HCT116 (cell line): ENCODE measurements around the gene UGT1A7. TPM values are rescaled to one million over a fixed set of nuclear protein-coding genes. Genes with fewer than 3 reads are reported as not detected.
A peak's percentile ranks its signal among the peaks of the same experiment; 100 is the strongest.

ENCODE experiments used
- ATAC-seq: fragments of 200-7000 bp; cut with Tn5 transposase; 2 replicates; pipeline ENCODE4 v1.9.1; 2020; ENCODE audit warnings: mild to moderate bottlenecking, moderate library complexity
- BruUV-seq: library from RNA; stranded (reverse); fragments of 400-500 nt; replicated peaks from 2 replicates; lab custom pipeline; 2021; lab: Mats Ljungman, UMichigan
- CTCF ChIA-PET: fragments of 300-600 bp; sonication (Branson Sonifier 250); formaldehyde crosslinking; loops from one replicate; lab custom pipeline; 2021; ENCODE audit warnings: antibody characterized with exemption; lab: Charles Lee
- POLR2A ChIA-PET: fragments of 300-600, 350-600 bp; sonication (Branson Sonifier 250); formaldehyde crosslinking; loops from one replicate; lab custom pipeline; 2021; ENCODE audit warnings: antibody characterized with exemption; lab: Charles Lee
- RAD21 ChIA-PET, 2 experiments: fragments of 300-600 bp; sonication (Branson Sonifier 250); formaldehyde crosslinking; loops; one replicate each; lab custom pipeline; 2023; ENCODE audit warnings: low total read pairs in 2 of 2; ENCODE audit not compliant: uncharacterized antibody in 2 of 2, unreplicated experiment in 2 of 2, low non-redundant PET in 1 of 2; lab: Charles Lee
- DNase-seq: peaks from one replicate; pipeline ENCODE4 v3.0.0-alpha.2; 2010; ENCODE audit warnings: low read depth, low spot score
- H2AFZ ChIP-seq: fragments of 200-600 bp; shearing (Covaris generic), sonication (generic); 2 replicates; pipeline ENCODE4 v1.6.1; 2017; ENCODE audit warnings: low read depth, mixed run types, mixed read lengths, antibody characterized with exemption, low read length; ENCODE audit not compliant: poor library complexity, severe bottlenecking
- H3K27ac ChIP-seq: 2 replicates; pipeline ENCODE4 v1.5.1; 2012; ENCODE audit warnings: low read depth, low read length
- H3K27me3 ChIP-seq: fragments of 200-600 bp; sonication (generic); 2 replicates; pipeline ENCODE4 v1.6.1; 2016; ENCODE audit warnings: mixed run types, low read length, mixed read lengths; ENCODE audit not compliant: insufficient read depth
- H3K36me3 ChIP-seq, 2 experiments: fragments of 200-500 bp in 1 of 2; fragments of 200-600 bp in 1 of 2; sonication (Bioruptor generic) in 1 of 2; sonication (generic) in 1 of 2; 2 replicates each; pipeline versions ENCODE4 v1.5.1 to v1.6.1; 2014 to 2016; ENCODE audit warnings: low read length in 2 of 2, inconsistent platforms in 1 of 2, mixed read lengths in 1 of 2, mixed run types in 1 of 2; ENCODE audit not compliant: insufficient read depth in 2 of 2, control insufficient read depth in 1 of 2
- H3K4me1 ChIP-seq, 2 experiments: fragments of 200-600 bp in 1 of 2; sonication (generic) in 1 of 2; 2 replicates each; pipeline versions ENCODE4 v1.5.1 to v1.6.1; 2012 to 2017; ENCODE audit warnings: low read length in 2 of 2, inconsistent platforms in 1 of 2, mild to moderate bottlenecking in 1 of 2, mixed read lengths in 1 of 2, mixed run types in 1 of 2, moderate library complexity in 1 of 2; ENCODE audit not compliant: insufficient read depth in 2 of 2, control insufficient read depth in 1 of 2
- H3K4me2 ChIP-seq: fragments of 200-600 bp; sonication (generic); 2 replicates; pipeline ENCODE4 v1.6.1; 2017; ENCODE audit warnings: mixed run types, low read length, mixed read lengths
- H3K4me3 ChIP-seq, 2 experiments: fragments of 200-600 bp in 1 of 2; sonication (generic) in 1 of 2; replicated peaks in 1 of 2; 2 replicates each; pipeline ENCODE4 v1.5.1; 2011 to 2016; ENCODE audit warnings: low read length in 2 of 2, control low read depth in 1 of 2, low read depth in 1 of 2, mild to moderate bottlenecking in 1 of 2, mixed read lengths in 1 of 2, mixed run types in 1 of 2
- H3K79me2 ChIP-seq: fragments of 200-600 bp; sonication (generic); 2 replicates; pipeline ENCODE4 v1.6.1; 2017; ENCODE audit warnings: mild to moderate bottlenecking, mixed run types, low read length, moderate library complexity, mixed read lengths; ENCODE audit not compliant: insufficient read depth
- H3K9ac ChIP-seq: fragments of 200-600 bp; sonication (generic); 2 replicates; pipeline ENCODE4 v1.6.1; 2016; ENCODE audit warnings: low read length, mixed read lengths
- H3K9me2 ChIP-seq: fragments of 200-600 bp; sonication (generic), shearing (Covaris generic); 2 replicates; pipeline ENCODE4 v1.6.1; 2017; ENCODE audit warnings: mixed run types, mild to moderate bottlenecking, moderate library complexity; ENCODE audit not compliant: insufficient read depth
- H3K9me3 ChIP-seq, 2 experiments: fragments of 200-500 bp in 1 of 2; fragments of 200-600 bp in 1 of 2; sonication (Bioruptor generic) in 1 of 2; sonication (generic) in 1 of 2; 2 replicates each; pipeline ENCODE4 v1.6.1; 2014 to 2017; ENCODE audit warnings: low read length in 2 of 2, mixed read lengths in 2 of 2, inconsistent platforms in 1 of 2, low read depth in 1 of 2, mild to moderate bottlenecking in 1 of 2, mixed run types in 1 of 2, moderate library complexity in 1 of 2; ENCODE audit not compliant: control insufficient read depth in 1 of 2, insufficient read depth in 1 of 2
- H4K20me1 ChIP-seq: fragments of 200-600 bp; sonication (generic), shearing (Covaris generic); 2 replicates; pipeline ENCODE4 v1.6.1; 2017; ENCODE audit warnings: mixed run types, mild to moderate bottlenecking, moderate library complexity; ENCODE audit not compliant: insufficient read depth
- CTCF ChIP-seq, 3 experiments: fragments of 200-600 bp in 1 of 3; sonication (generic) in 1 of 3; IDR thresholded peaks in 2 of 3; conservative IDR thresholded peaks in 1 of 3; 2 replicates each; pipeline ENCODE4 v1.5.1; 2012 to 2017; ENCODE audit warnings: low read depth in 2 of 3, low read length in 2 of 3, antibody characterized with exemption in 1 of 3, borderline replicate concordance in 1 of 3, control low read depth in 1 of 3, mild to moderate bottlenecking in 1 of 3, mixed read lengths in 1 of 3, mixed run types in 1 of 3, moderate library complexity in 1 of 3; ENCODE audit not compliant: insufficient read depth in 1 of 3
- ELF1 ChIP-seq: IDR thresholded peaks from 2 replicates; pipeline ENCODE4 v1.6.1; 2012; ENCODE audit warnings: low read depth, borderline replicate concordance
- EZH2 ChIP-seq: fragments of 200-600 bp; sonication (generic); IDR thresholded peaks from 2 replicates; pipeline ENCODE4 v1.6.1; 2017; ENCODE audit warnings: antibody characterized with exemption, mixed run types
- EZH2phosphoT487 ChIP-seq: fragments of 200-600 bp; IDR thresholded peaks from 2 replicates; pipeline ENCODE4 v1.6.1; 2018; ENCODE audit warnings: antibody characterized with exemption, borderline replicate concordance
- FOSL1 ChIP-seq: IDR thresholded peaks from 2 replicates; pipeline ENCODE4 v1.6.1; 2012; ENCODE audit warnings: low read depth
- JUND ChIP-seq: IDR thresholded peaks from 2 replicates; pipeline ENCODE4 v1.6.1; 2012
- POLR2A ChIP-seq: IDR thresholded peaks from 2 replicates; pipeline ENCODE4 v1.7.0; 2011; ENCODE audit warnings: borderline replicate concordance; ENCODE audit not compliant: insufficient read depth, insufficient read length; ENCODE audit errors: extremely low read depth
- RAD21 ChIP-seq: IDR thresholded peaks from 2 replicates; pipeline ENCODE4 v1.6.1; 2012; ENCODE audit warnings: low read depth, mild to moderate bottlenecking
- SIN3A ChIP-seq: IDR thresholded peaks from 2 replicates; pipeline ENCODE4 v1.6.1; 2012; ENCODE audit warnings: low read depth
- SRF ChIP-seq: IDR thresholded peaks from 2 replicates; pipeline ENCODE4 v1.6.1; 2012; ENCODE audit warnings: low read depth
- TCF7L2 ChIP-seq: IDR thresholded peaks from 2 replicates; pipeline ENCODE4 v1.7.0; 2011; ENCODE audit warnings: borderline replicate concordance, inconsistent platforms; ENCODE audit not compliant: insufficient read depth, insufficient read length; ENCODE audit errors: extremely low read depth
- YY1 ChIP-seq: IDR thresholded peaks from 2 replicates; pipeline ENCODE4 v1.6.1; 2011; ENCODE audit warnings: low read length, low read depth, moderate library complexity, mild to moderate bottlenecking; ENCODE audit not compliant: insufficient replicate concordance; ENCODE audit errors: extremely low read depth
- ZFX ChIP-seq: fragments of 450-650 bp; IDR thresholded peaks from 2 replicates; pipeline ENCODE4 v1.6.1; 2017
- intact Hi-C: fragments of 100-400 bp; cut with micrococcal nuclease; formaldehyde crosslinking; loops from 2 replicates; pipeline ENCODE4 v1.10.0; 2022
- total RNA-seq: library from RNA; stranded (reverse); gene quantifications from one replicate; pipeline ENCODE4 v1.2.1, GENCODE V29; 2021; ENCODE audit not compliant: unreplicated experiment

Gene UGT1A7
- total RNA-seq, 1 experiment from 2014 or later = not detected

- Histone ChIP-seq H3K4me1 (no peaks in the 10 kb centered on the region), H3K27ac (no peak overlapping the region), H3K27me3 (peaks cover 9% of the 10 kb centered on the region; the same call in 1 of the 2 replicates), H2AFZ (no peak overlapping the region), H3K79me2 (no peaks in the 10 kb centered on the region), H3K9me3 (no peaks in the 10 kb centered on the region), H3K4me3 (no peak overlapping the region), H3K4me2 (no peak overlapping the region), H4K20me1 (no peaks in the 10 kb centered on the region), H3K36me3 (no peaks in the 10 kb centered on the region), H3K9me2 (no peaks in the 10 kb centered on the region), H3K9ac (no peak overlapping the region)
- ATAC-seq (peak; percentile 38; the same call in 1 of the 2 replicates), DNase-seq (no peak)
- no TSS peak for BruUV-seq
- ChIA-PET RAD21 (no interaction called here), POLR2A (no interaction called here), CTCF (no interaction called here)
- no peak for TF ChIP-seq POLR2A
- TF ChIP-seq RAD21 = peak; percentile 31; the same call in 1 of the 2 replicates
- TF ChIP-seq SIN3A = no peak
- TF ChIP-seq JUND = no peak
- TF ChIP-seq TCF7L2 = no peak
- no peak for TF ChIP-seq EZH2
- TF ChIP-seq CTCF (IDR thresholded peaks at IDR 0.05 in 2 of 3, conservative IDR thresholded peaks at IDR 0.05 in 1 of 3; ENCODE audit: borderline replicate concordance in 1 of 3, insufficient read depth in 1 of 3, low read depth in 2 of 3, low read length in 2 of 3) = peak in 2 of 3 experiments; percentile 6 to 33; a peak in 1 of 6 replicates
- no peak for TF ChIP-seq FOSL1
- TF ChIP-seq ZFX = no peak
- intact Hi-C loops = no loop called here
Observed at GRCh38 chr2:233674314-233674713, 7.4 kb upstream of the UGT1A7 start.

GRCh38 chr2:233674995-233675394 lies 6.7 kb upstream of the UGT1A7 start:
- ATAC-seq = peak; percentile 68
- H3K4me3 ChIP-seq = no peak overlapping the region
- TF ChIP-seq JUND = no peak
- no peak for TF ChIP-seq SRF
- TF ChIP-seq CTCF (IDR thresholded peaks at IDR 0.05 in 2 of 3, conservative IDR thresholded peaks at IDR 0.05 in 1 of 3; ENCODE audit: borderline replicate concordance in 1 of 3, insufficient read depth in 1 of 3, low read depth in 2 of 3, low read length in 2 of 3) = peak in 2 of 3 experiments; percentile 5 to 32; a peak in 2 of 6 replicates
- no peak for TF ChIP-seq ELF1
- TF ChIP-seq TCF7L2 = no peak
- no peak for TF ChIP-seq YY1
- no peak for TF ChIP-seq EZH2phosphoT487

More at GRCh38 chr2:233674995-233675394, 6.7 kb upstream of the UGT1A7 start:
- CTCF ChIA-PET = no interaction called here
- POLR2A ChIA-PET = no interaction called here
- intact Hi-C loops = no loop called here
- RAD21 ChIA-PET = no interaction called here
- no peaks in the 10 kb centered on the region for H3K9me3 ChIP-seq
- no peaks in the 10 kb centered on the region for H3K9me2 ChIP-seq
- no peak overlapping the region for H3K4me2 ChIP-seq
- no peaks in the 10 kb centered on the region for H3K79me2 ChIP-seq
- no peak overlapping the region for H3K27ac ChIP-seq
- no peak overlapping the region for H2AFZ ChIP-seq
- H3K4me1 ChIP-seq = no peaks in the 10 kb centered on the region
- no peak for DNase-seq
- no peak overlapping the region for H3K9ac ChIP-seq
- no peaks in the 10 kb centered on the region for H4K20me1 ChIP-seq
- peaks cover 16% of the 10 kb centered on the region; the same call in 1 of the 2 replicates for H3K27me3 ChIP-seq
- no TSS peak for BruUV-seq
- no peaks in the 10 kb centered on the region for H3K36me3 ChIP-seq
